Peyer's patch (tissue), 4 donors: ENCODE data around the gene SPRR2A.

ENCODE experiments used
- POLR2A ChIP-seq, 2 donors: fragments of 450-650 bp; IDR thresholded peaks; one replicate each; pipeline ENCODE4 v1.5.1; 2017; ENCODE audit warnings: antibody characterized with exemption in 2 of 2, mild to moderate bottlenecking in 2 of 2, moderate library complexity in 2 of 2
- TF ChIP-seq, protein P1 (sequence below), 6 experiments: fragments of 450-650 bp in 4 of 6; fragments of 200-600 bp in 2 of 6; sonication (generic) in 1 of 6; IDR thresholded peaks; one replicate each; pipeline ENCODE4 v1.5.1; 2017 to 2019; ENCODE audit warnings: antibody characterized with exemption in 6 of 6, mild to moderate bottlenecking in 3 of 6, moderate library complexity in 1 of 6

GRCh38 chr1:153094426-153094825, 37.1 kb upstream of the SPRR2A start, which contains the start of gene SPRR2E:
- TF ChIP-seq POLR2A (IDR thresholded peaks at IDR 0.05): no peak
- TF ChIP-seq, protein P1, sequence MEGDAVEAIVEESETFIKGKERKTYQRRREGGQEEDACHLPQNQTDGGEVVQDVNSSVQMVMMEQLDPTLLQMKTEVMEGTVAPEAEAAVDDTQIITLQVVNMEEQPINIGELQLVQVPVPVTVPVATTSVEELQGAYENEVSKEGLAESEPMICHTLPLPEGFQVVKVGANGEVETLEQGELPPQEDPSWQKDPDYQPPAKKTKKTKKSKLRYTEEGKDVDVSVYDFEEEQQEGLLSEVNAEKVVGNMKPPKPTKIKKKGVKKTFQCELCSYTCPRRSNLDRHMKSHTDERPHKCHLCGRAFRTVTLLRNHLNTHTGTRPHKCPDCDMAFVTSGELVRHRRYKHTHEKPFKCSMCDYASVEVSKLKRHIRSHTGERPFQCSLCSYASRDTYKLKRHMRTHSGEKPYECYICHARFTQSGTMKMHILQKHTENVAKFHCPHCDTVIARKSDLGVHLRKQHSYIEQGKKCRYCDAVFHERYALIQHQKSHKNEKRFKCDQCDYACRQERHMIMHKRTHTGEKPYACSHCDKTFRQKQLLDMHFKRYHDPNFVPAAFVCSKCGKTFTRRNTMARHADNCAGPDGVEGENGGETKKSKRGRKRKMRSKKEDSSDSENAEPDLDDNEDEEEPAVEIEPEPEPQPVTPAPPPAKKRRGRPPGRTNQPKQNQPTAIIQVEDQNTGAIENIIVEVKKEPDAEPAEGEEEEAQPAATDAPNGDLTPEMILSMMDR (IDR thresholded peaks at IDR 0.05): no peak
